Peyer's patch (tissue), 4 donors: Measurements from ENCODE around the gene TOMM22.

Source experiments
- CTCF ChIP-seq, 6 experiments: fragments of 450-650 bp in 4 of 6; fragments of 200-600 bp in 2 of 6; sonication (generic) in 1 of 6; IDR thresholded peaks; one replicate each; pipeline ENCODE4 v1.5.1; 2017 to 2019; ENCODE audit warnings: antibody characterized with exemption in 6 of 6, mild to moderate bottlenecking in 3 of 6, moderate library complexity in 1 of 6
- POLR2A ChIP-seq, 2 donors: fragments of 450-650 bp; IDR thresholded peaks; one replicate each; pipeline ENCODE4 v1.5.1; 2017; ENCODE audit warnings: antibody characterized with exemption in 2 of 2, mild to moderate bottlenecking in 2 of 2, moderate library complexity in 2 of 2

DNA sequence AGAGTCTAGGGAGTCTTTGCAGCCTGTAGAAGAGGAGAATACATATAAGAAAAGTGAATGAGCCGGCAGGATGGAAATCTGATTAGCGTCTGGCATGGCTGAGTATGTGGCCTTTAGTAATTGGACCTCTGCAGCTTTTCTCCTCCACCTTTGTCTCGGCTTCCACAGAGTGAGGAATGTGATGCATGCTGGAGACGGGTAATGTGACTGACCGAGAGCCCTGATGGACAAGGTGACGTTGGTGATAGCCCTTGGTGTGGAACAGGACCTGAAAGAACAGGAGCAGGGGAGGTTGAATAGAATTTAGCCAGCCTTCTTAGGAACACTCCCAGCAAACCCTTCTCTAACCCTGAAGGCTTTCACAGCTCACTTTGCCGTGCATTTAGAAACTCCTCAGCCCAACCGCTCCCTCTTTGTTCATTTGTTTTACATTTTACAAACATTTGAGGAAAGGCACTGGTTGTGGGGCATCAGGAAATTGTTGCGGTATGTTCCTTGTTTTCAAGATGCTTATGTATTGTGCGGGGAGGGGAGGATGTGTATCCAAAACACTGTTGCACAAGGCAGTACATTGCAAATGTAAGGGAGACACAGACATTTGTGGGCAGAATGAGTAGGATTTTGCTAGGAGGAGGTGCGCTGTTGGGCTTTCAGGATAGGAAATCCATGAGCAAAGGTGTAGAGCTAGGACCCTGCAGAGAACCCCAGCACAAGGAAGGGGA lies 30.9 kb downstream of the TOMM22 start:
- TF ChIP-seq POLR2A (IDR thresholded peaks at IDR 0.05), result no peak
- no peak for TF ChIP-seq CTCF (IDR thresholded peaks at IDR 0.05)
